ENCODE results near the gene RABGGTA.
"Not testable (repeated sequence)": the region's sequence is repeated elsewhere in the genome, so short reads cannot be mapped to it uniquely, and the experiment has no call there.

RABGGTA gene

DNA sequence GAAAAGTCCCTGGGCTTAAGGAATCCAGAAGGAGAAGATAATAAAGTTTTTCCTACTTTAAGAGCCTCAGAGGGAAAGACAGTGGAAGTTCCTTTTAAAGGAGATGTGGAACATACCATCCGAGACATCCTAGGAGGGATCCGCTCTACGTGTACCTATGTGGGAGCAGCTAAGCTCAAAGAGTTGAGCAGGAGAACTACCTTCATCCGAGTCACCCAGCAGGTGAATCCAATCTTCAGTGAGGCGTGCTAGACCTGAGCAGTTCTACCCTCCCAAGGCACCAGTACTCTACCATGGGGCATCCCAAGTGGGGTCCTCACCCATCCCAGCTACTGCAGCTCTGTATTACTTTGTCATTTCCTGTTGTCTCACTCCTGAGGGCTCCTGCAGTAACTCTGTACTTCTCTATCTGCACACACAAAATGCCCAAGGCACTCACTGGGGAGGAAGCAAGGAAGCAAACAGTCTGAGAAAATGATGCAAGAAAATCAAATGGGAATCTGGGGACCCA is 32.8 kb downstream of the RABGGTA start:
- no peak for DNase-seq

DNA sequence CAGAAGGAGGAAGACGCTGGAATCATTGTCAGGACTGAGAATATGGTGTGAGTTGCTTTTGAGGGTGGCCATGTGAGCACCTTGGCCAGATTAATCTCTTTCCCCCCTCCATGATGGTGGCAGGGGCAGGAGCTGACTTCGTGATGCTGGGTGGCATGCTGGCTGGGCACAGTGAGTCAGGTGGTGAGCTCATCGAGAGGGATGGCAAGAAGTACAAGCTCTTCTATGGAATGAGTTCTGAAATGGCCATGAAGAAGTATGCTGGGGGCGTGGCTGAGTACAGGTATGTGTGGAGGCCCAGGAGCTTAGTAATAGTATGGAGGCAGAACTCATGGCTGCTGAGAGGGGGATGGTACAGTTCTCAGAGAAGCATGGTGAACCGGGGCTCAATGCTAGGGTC is 33.3 kb downstream of the RABGGTA start:
- DNase-seq = no peak

DNA sequence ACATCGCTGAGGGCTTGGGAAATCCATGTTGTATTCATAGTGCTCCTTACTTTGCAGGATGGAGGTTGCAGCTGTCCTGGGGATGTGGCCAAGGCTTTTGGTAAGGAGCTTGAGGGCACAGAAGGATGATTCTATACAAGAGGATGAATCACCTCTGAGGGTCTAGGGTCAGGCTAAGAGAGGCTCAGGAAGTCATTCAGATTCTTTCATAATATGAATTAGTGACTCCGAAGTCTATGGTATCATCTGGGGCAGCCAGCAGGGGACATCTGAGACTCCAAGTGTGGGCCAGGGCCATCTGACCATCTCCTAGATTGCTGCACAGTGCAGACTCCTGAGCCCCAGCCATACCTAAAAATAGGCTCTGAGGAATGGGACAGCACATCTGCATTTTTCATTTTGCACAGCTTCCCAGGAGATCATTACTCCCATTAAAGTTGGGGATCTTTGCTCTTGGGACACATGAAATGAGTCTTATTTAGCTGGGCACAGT is 33.9 kb downstream of the RABGGTA start:
- no peak for DNase-seq

DNA sequence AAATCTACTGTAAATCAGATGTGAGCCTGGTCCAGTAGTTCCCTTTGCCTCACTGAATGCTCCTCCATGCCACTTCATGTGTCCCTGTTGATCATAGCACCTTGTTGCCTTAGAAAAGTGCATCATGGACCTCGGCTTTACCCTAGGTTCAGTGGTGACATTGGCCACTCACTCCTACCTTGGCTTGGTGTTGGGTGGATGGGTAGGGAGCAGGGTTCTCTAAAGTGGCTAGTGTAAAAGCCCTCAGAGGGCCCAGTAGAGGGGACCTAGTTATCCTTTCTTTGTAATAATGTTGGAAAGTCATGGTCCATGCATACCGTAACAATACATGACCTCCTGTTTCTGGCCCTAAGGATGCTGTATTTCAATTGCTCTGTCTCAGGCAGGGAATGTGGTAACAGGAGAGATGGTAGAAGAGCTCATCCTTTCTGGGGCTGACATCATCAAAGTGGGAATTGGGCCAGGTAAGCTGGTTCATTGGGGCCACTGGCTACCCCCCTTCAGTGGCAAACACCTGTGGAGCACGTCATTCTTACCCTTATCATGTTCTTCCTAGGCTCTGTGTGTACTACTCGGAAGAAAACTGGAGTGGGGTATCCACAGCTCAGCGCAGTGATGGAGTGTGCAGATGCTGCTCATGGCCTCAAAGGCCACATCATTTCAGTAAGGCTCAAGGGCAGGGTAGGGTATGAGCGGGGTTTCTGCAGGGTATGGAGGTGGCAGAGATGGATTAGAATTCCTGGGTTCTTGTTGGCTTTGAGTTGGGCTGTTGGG is 34.5 kb downstream of the RABGGTA start:
- no peak for DNase-seq

DNA sequence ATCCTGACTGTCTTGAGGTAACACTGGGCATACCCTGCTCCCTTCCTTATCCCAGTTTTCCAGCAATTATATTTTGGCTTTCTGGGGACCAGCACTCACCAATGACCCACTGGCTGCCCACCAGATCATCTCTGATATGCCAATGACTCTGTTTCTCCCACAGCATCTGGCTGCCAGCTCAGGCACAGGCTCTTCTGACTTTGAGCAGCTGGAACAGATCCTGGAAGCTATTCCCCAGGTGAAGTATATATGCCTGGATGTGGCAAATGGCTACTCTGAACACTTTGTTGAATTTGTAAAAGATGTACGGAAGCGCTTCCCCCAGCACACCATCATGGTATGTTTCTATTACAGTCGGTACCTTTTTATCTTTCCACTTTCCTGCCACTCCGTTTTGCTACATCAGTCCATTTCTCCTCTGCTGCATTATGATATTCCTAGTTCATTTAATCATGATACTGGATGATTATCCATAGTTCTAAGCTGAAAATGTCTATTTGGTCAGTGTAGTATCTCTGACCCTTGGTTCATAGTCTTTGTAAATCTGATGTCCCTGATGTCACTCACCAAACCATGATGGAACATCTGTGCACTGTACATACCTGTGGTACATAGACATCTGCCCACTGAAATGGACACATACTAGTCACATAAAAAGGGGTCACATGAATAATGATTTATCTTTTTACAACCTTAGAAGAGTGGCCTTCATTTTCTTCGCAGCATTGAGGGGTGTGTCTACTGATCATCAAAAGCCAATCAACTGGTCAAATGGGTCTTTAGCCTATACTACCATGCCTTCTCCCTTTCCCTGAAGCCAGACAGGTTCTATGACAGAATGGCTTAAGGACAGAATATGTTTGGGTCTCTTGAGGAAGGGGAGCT is 35.4 kb downstream of the RABGGTA start:
- no peak for DNase-seq

DNA sequence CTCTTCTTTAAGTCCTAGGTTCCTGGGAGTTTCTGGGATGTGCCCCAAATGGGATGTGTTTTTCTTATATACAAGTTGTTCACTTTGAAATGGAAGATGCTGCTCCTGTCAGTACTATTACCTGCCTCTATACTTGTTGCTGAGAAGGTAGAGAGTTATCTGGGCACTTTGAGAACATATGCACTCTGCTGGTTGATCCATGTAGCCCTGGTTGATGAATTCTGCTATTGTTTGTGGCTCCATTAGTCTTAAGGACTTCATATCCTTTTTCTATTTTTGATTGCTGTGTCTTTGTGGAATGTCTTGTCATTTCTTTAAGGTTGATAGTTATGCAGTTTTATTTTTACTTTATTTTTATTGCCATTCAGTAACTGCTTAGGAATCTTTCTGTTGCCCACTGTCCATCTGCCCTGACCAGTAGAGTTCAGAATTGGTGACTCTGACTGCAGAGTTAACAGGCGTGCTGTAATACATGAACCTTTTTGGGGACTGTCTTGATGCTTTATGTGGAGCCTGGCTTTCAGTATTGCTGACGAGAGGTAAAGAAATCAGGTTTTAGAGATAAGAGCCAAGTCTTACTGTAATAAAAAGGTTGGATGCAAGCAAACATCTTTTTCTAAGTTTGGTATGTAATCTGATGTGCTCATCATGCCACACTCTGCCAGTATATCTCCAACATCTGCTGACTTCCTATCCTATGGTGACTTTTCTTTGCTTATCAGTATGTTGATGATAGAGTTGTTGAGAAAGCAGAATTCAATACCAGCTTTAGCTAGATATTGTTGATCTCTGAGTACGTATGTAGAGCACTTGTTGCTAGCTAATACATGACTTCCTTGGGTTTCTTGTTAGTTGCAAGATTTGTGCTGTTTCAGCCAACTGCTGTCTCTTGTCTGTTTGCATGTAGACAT is 37.0 kb downstream of the RABGGTA start:
- no peak for DNase-seq

DNA sequence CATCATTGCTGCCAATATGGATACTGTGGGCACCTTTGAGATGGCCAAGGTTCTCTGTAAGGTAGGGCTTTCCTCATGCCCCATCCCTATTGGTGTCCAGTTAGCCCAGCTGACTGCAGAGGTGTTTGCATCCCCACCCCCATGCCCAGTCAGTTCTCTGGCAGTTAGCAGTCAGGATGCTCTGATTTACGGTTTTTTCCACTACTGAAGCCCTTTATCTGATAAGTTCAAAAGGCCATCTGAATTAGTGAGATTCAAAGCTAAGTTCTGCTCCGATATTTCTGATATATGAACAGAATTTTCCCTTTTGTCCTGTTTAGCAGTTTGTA is 37.9 kb downstream of the RABGGTA start:
- DNase-seq = no peak

DNA sequence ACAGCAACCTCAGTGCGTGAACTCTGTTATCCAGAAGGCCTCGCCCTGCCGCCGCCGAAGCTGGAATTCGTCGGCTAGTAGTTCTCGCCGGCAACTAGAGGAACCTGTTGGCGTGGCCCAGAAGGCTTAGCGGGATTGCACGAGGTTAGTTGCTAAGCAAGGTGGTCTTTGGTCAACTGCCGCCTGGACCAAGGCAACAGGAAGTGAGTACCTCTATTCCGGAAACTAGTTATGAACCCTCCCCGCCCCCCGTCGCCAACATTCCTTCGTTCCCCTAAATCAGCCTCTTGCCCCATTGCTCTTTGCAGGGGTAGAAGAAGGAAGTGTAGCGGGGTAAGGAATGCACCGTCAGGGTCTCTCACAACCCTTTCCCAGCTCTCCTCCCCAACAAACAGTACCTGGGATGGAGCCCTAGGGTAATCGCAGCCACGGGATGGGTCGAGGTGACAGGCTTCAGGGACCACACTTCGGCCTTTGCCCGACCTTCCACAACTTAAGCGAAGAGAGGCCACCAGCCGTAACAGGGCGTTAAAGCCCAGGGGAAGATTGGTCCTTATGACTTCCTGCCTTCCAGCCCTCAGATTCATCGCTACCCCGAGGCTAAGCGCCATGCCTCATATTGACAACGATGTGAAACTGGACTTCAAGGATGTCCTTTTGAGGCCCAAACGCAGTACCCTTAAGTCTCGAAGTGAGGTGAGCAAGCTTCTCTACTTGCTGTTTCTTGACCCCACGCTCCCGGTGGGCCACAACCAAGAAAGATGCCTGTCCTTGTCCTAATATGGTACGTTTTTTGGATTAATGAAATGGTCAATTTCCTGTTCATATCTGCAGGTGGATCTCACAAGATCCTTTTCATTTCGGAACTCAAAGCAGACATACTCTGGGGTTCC is 38.5 kb downstream of the RABGGTA start, which contains the start of gene GMPR2:
Gene GMPR2, plus strand, starts transcription at position 285 of the 893 bp plus-strand sequence. Its CDS starts 325 bp downstream, at position 610.
- DNase-seq = no peak

DNA sequence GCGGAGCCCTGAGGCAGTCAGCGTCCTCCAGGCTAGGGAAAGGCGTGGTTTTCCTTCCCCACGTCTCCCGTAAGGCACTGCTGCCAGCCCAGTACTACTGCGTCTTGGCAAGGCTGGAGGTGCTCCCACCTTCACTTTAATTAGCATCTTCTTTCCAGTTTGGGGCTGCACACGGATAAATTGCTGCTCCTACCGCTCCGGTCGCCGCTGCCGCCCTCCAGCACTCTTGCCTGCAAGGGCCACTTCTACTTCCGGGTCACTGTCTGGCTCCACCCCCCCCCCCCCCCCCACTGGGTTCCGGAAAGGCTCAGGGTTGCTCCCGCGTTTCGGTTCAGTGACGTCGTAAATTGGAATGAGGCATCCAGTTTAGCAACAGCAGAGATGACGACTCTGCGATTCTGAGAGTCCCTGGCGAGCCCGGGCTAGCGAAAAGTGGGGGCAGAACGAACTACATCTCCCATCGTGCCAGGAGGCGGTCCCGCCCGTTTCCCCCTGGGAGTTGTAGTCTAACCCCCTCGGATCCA is 39.2 kb downstream of the RABGGTA start, which contains the start of gene NEDD8:
Gene NEDD8, minus strand, starts transcription at position 247 of the 524 bp plus-strand sequence. Its CDS starts 100 bp downstream, at position 147.
- DNase-seq = peak; percentile 81

DNA sequence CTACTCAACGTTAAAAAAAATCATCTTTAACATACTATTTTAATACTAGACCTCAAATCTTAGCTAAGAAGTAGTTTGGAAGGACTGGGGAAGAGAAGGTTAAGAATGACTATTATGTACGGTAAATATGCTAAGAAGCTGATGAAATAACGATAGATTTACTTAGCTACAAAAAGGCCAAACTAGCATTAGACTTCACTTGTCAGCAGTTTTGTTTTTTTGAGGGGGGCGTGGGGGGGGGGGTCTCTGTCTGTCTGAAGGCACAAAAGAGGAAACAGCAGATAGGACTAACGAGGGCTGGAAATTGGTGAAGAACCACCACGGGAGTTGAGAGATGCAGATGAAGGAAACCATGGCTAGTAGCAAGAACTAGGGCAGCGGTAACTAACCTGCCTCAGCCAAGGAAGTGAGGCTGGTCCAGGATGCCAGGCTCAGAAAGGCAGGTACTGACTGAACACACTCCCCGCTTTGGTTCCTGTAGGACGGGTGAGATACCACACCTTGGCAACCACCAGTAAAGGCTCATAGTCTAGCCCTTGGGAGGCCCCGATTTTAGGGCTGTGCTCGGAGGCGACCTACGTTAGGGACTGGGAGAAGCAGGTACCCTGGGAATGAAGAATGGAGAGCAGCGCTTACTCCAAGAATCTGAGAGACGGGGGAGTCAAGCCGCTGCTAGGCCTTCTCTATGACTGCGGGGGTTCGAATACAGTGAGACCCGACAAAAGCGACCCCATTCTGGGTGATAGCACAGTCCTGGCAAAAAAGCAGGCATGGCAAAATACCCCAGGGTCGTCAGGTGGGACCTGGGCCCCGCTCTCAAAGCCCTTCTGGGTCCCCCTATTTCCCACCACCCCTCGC is 39.9 kb downstream of the RABGGTA start:
- DNase-seq = no peak

DNA sequence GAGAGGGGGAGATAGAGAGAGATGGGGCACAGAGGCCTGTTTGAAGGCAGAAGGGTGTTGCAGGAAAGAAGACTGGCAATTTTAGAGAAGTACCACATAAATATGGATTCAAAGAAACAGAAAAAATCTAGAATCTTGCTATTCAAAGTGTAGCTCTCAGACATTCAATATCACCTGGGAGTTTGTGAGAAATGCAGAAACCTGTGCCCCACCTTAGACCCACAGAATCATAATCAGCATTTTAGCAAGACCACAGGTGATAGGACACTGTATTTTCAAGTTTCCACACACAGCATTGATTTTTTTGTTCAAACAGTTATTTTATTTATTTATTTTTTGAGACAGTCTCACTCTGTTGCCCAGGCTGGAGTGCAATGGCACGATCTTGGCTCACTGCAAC is 42.5 kb downstream of the RABGGTA start:
- no peak for DNase-seq

DNA sequence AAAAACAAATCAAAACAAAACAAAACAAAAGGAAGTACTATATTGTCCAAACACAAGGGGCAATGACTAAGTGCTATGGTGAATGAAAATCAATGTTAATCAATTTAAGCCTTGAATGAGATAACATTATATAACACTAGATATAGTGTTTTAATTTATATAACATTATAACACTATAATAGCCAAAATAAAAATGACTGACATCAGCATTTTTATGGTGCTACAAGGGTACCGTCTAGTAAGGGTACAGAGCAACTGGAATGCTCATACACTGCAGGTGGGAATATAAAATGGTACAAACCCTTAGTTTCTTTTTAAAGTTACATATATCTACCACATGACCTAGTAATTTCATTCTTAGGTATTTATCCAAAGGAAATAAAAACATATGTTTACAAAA is 44.9 kb downstream of the RABGGTA start:
- DNase-seq = no peak

DNA sequence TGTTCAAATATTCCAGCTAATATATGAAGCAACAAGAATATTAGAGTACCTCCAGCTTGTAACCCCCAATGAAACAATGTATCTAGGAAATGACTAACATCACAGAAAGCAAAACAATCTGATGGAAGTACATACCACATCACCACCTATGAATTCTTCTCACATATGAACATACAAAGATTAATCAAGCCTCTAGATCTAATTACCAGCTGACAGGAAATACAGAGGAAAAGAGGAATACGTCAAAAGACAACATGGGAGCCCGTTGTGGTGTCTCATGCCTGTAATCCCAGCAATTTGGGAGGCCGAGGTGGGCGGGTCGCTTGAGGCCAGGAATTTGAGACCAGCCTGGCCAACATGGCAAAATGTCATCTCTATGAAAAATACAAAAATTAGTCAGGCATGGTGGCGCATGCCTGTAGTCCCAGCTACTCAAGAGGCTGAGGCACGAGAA is 46.8 kb downstream of the RABGGTA start:
- no peak for DNase-seq

DNA sequence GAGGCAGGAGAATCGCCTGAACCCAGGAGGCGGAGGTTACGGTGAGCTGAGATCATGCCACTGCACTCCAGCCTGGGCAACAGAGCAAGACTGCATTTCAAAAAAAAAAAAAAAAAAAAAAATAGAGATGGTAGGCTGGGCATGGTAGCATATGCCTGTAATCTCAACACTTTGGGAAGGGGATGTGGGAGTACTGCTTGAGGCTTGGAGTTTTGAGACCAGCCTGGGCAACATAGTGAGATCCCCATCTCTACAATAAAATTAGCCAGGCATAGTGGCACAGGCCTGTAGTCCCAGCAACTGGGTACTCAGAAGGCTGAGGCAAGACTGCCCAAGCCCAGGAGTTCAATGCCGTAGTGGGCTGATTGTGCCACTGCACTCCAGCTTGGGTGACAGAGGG is 48.4 kb downstream of the RABGGTA start:
- not testable (repeated sequence) for DNase-seq

DNA sequence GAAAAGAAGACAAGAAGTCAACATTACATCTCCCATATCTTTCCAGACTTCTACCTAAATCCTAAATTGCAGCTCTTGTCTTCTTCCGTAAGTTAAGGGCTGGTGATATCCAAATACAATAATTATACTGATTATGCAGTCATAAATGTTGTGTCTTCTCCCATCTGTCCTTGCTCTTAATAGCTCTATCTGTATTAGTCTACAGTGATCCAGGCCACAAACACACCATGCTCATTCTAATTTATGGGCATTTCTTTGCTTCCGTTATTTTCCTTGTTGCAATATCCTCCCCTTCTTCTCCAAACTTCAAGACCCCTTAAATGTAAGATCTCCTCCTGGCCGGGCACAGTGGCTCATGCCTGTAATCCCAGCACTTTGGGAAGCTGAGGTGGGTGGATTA is 51.9 kb downstream of the RABGGTA start:
- DNase-seq = no peak

DNA sequence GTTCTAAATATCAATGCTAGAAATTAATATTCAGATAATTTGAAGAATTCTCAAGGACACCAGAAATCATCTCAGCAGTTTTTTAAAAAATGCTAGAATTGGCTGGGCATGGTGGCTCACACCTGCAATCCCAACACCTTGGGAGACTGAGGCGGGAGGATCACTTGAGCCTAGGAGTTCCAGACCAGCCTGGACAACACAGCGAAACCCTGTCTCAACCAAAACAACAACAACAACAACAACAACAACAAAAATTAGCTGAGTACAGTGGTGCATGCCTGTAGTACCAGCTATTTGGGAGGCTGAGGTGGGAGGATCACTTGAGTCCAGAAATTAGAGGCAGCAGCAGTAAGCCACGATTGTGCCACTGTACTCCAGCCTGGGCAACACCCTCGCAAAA is 52.3 kb downstream of the RABGGTA start:
- no peak for DNase-seq

DNA sequence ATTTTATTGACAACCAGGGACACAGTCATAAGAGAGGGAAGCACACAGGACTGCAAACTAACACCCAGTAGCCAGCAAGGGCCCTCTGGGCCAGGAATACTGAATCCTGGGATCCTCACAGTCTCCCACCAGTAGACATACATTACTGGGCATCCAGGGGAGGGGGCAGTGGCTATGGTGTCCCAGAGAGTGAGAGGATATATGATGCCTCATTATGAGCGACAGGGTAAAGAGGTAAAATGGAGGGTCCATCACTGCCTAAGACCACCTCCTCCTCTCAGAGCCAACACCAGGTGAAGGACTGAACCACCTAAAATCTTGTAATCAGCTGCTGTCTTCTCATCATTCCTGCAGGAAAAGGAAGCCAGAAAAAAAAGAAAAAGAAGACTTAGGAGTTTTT is 54.5 kb downstream of the RABGGTA start:
- DNase-seq = not testable (repeated sequence)

DNA sequence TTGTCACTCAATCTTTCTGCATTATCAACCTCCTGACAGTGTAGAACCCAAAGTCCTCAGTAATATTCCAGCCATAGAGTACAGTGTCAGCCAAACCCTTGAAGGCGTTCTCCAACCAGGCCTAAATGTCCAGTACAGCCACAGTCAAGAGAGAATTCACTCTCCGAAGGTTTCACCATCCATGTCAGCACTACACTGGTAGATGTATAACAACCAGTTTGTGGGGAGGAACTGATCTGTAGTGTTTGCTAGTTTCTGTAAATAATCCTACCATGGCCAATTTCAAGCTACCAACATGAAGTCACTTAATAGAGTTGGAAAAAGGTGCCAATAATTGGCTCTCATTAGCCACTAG is 55.1 kb downstream of the RABGGTA start:
- no peak for DNase-seq
